Ishikawa (cell line): ENCODE data around the gene ZNF804B.

Experiments used
- FOXM1 ChIP-seq: IDR thresholded peaks from 2 replicates; pipeline ENCODE4 v1.6.1; 2012; ENCODE audit warnings: low read depth, borderline replicate concordance
- ZBTB7A ChIP-seq: IDR thresholded peaks from 2 replicates; pipeline ENCODE4 v1.6.1; 2012; ENCODE audit warnings: low read depth
- TF ChIP-seq, protein P1 (sequence below): IDR thresholded peaks from 2 replicates; pipeline ENCODE4 v1.6.1; 2012; ENCODE audit warnings: low read depth, mild to moderate bottlenecking

DNA sequence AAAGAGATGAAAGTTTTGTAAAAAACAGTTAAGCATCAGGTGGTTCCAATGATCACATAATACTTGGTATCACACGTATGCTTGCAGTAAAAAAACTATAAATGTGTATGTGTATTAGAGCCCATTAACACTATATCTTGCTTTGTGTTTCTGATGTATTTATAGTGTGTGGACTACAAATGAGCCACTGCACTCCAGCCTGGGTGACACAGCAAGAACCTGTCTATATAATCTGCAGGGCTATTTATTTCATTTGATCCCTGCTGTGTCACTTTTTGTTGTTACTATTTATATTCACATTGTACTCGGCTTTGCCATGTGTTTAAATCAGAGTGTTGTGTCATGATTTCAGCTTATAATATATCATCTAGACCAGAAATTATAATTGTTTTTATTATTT is 523.8 kb downstream of the ZNF804B start:
- TF ChIP-seq ZBTB7A (no peak), FOXM1 (no peak)
- TF ChIP-seq, protein P1, sequence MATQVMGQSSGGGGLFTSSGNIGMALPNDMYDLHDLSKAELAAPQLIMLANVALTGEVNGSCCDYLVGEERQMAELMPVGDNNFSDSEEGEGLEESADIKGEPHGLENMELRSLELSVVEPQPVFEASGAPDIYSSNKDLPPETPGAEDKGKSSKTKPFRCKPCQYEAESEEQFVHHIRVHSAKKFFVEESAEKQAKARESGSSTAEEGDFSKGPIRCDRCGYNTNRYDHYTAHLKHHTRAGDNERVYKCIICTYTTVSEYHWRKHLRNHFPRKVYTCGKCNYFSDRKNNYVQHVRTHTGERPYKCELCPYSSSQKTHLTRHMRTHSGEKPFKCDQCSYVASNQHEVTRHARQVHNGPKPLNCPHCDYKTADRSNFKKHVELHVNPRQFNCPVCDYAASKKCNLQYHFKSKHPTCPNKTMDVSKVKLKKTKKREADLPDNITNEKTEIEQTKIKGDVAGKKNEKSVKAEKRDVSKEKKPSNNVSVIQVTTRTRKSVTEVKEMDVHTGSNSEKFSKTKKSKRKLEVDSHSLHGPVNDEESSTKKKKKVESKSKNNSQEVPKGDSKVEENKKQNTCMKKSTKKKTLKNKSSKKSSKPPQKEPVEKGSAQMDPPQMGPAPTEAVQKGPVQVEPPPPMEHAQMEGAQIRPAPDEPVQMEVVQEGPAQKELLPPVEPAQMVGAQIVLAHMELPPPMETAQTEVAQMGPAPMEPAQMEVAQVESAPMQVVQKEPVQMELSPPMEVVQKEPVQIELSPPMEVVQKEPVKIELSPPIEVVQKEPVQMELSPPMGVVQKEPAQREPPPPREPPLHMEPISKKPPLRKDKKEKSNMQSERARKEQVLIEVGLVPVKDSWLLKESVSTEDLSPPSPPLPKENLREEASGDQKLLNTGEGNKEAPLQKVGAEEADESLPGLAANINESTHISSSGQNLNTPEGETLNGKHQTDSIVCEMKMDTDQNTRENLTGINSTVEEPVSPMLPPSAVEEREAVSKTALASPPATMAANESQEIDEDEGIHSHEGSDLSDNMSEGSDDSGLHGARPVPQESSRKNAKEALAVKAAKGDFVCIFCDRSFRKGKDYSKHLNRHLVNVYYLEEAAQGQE, result no peak
